ELF-1 (cell line): Measurements from ENCODE around the gene ODF4.
"Not testable (repeated sequence)": the region's sequence is repeated elsewhere in the genome, so short reads cannot be mapped to it uniquely, and the experiment has no call there.

Experiments
- DNase-seq: peaks from one replicate; pipeline ENCODE4 v3.0.0-alpha.2; 2016; ENCODE audit warnings: low read depth, low spot score

ODF4 gene

DNA sequence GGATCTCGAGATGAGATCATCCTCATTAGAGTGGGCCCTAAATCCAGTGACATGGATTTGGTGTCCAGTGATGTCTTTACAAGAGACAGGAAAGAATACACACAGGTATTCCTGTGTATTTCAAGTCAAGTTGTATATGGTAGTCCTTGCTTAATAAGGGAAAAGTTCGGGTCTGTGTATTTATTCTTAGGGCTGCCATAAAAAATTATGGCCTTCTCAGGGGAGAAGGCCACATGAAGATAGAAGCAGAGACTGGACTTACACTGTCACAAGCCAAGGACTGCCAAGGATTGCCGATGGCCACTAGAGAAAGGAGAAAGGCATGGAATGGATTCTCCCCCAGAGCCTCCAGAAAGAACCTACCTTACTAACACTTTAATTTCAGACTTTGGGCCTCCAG, 28.6 kb downstream of the ODF4 start:
- no peak for DNase-seq

DNA sequence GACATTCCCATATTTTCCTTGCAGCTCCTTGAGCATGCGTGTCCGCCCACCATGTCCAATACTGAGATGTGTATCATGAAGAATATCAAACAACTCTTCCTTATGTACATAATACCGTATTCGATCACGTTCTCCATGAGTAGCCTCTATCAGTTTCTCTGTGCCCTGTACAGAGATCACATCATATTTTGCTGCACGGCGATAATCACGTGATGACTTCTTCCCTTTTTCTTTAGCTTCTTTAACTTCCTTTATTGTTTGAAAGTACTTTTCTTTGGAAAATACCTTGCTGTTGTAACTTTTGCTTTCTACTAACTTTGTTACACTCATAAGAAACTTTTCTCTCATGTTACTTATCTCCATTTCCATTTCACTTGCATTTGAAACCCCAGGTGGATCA, 30.3 kb downstream of the ODF4 start:
- DNase-seq: no peak

GRCh38 chr17:8371786-8372185, 32.1 kb downstream of the ODF4 start:
- no peak for DNase-seq

DNA sequence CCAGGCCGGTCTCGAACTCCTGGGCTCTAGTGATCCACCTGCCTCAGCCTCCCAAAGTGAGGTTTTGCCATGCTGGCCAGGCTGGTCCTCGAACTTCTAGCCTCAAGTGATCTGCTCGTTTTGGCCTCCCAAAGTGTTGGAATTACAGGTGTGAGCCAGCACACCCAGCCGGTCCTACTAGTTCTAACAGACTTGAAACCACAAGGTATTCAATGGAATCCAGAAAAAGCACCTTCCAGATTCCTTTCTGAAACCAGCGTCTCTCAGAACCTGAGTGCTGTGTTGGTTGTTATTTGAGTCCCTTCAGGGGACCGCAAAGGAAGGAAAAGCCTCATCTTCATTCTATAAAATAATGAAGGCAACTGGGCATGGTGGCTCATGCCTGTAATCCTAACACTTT, 32.8 kb downstream of the ODF4 start:
- peak; percentile 43 for DNase-seq

DNA sequence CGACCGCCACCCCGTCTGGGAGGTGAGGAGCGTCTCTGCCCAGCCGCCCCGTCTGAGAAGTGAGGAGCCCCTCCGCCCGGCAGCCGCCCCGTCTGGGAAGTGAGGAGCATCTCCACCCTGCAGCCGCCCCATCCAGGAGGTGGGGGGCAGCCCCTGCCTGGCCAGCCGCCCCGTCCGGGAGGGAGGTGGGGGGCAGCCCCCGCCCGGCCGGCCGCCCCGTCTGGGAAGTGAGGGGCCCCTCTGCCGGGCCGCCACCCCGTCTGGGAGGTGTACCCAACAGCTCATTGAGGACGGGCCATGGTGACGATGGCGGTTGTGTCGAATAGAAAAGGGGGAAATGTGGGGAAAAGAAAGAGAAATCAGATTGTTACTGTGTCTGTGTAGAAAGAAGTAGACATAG, 34.2 kb downstream of the ODF4 start:
- not testable (repeated sequence) for DNase-seq

GRCh38 chr17:8375738-8376259, 36.2 kb downstream of the ODF4 start:
- DNase-seq: no peak

GRCh38 chr17:8376271-8377067, 36.8 kb downstream of the ODF4 start, which contains the start of gene KRABD2:
TSS of gene KRABD2 (minus strand) at chr17:8376704.
- peak; percentile 91 for DNase-seq

GRCh38 chr17:8377422-8377821, 37.8 kb downstream of the ODF4 start:
- DNase-seq: no peak

GRCh38 chr17:8378117-8378516, 38.5 kb downstream of the ODF4 start:
- DNase-seq: not testable (repeated sequence)

DNA sequence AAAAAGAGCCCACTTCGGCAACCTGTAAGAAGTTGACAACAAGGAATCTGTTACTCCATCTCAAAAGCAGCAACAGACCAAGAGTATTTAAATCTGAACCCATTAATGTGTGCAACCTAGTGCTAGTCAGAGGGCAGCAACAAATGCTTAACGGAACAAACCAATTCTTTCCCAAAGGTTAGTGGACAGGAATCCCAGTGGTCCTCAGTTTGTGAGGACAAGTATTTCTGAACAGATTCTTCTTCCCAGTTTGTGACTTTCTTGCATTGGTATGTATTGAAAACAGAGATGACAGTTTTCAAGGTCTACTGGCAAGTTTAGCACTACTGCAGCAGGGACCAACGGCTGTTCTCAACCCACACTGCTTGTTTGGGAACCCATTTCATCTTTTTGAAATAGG, 40.4 kb downstream of the ODF4 start:
- no peak for DNase-seq

DNA sequence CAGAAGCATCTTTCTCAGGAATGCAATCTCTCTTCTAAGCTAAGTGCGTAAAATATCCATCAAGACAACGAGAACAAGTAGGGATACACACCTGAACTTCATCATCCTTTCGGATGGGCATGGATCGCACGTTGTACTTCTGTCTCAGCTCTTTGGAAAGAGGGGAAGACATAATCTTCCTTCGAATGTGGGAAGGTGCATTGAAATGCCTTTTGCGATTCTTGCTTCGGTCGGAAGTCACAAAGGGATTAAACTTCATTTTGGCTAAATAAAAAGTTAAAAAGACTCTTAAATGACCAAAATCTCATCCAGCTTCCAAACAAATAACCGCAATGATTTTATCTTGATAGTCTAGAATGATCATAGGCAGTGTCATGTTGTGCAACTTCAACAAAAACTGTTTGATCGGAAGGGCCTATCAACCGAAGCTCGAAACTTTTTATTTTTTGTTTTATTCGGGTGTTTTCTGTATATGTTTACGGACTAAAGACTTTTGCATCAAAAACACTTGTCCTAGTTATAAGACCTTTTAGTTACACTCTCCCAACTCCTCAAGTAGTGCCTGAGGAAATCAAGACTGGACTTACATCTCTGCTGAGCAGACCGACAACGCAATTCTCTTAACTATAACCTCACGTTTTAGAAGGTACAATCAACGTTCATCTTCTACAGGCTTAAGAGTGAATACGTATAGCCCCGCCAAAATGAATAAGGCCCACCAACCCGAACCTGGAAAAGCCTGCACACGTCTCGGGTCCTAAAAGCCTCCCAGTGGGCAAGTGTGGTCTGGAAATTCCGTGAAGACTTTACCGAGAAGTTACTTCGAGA, 42.6 kb downstream of the ODF4 start:
- DNase-seq: no peak

GRCh38 chr17:8382880-8383142, 43.2 kb downstream of the ODF4 start:
- no peak for DNase-seq

GRCh38 chr17:8383143-8383822, 43.6 kb downstream of the ODF4 start, which contains the start of gene RPL26:
TSS of gene RPL26 (minus strand) at chr17:8383193. CDS start at chr17:8382310, 883 bp downstream.
- DNase-seq: peak; percentile 99

DNA sequence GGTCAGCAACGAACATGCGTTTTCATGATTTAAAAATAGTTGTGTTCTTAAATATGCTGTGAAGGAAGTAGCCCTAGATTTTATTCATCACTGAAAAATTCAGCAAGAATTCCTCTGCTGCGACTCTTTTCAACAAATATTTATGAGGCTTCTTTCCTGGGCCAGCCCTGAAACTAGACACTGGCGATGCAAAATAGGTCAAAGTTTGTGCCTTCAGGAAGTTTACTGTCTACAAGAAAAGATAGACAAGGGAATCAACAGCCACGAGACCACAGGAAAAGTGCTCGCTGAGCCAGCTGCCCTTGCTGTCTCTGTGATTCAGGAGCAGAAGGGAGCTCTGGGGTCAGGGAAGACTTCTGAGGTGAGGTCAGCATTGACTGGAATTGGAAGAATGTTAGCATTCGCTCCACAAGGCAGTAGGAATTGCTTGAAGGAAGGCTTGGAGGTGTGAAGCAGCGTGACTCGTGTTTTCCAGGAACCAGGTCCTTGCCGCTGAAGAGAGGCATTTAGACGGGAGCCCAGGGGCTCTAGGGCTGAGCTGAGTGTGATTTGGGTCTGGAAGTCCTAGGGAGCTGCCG, 45.2 kb downstream of the ODF4 start:
- DNase-seq: peak; percentile 96

DNA sequence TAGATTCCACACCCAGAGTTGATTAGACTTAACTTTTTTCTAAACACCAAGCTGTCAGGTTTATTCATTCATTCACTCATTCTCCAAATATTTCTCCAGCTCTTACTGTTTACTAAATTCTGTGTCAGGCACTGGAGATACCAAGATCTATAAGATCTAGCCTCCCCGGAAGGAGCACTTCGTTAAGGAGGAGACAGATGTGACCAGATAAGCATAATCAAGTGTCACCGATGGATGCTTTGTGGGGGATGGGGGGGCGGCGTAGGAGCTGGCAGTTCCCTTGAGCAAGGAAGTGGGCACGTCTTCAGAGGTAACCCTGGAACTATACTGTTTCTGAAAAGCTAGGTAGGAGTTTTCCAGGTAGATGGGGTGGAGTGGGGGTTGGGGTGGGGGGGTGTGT, 47.2 kb downstream of the ODF4 start:
- DNase-seq: no peak

- DNase-seq: no peak
Observed at GRCh38 chr17:8387914-8388651, 48.4 kb downstream of the ODF4 start.

GRCh38 chr17:8391711-8392110, 52.1 kb downstream of the ODF4 start:
- DNase-seq: peak; percentile 68

DNA sequence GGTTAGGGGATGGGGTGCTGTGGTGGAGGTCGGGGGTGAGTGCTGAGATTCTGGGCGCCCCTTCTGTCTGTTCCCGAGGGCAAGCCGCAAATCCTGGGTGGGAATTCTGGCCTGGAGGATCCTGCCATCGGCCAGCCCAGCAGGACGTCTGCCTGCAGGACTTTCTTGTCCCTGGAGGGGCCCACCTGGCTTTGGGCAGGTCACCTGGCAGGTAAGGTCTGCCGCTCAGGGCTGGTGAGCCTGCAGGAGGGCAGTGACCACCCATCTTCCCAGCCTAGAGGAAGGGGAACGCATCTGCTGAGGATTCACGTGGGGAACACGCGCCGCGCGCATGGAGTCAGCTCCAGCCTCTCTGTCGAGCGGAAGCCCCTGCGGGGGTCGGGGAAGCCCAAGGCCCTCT, 52.6 kb downstream of the ODF4 start:
- DNase-seq: no peak

DNA sequence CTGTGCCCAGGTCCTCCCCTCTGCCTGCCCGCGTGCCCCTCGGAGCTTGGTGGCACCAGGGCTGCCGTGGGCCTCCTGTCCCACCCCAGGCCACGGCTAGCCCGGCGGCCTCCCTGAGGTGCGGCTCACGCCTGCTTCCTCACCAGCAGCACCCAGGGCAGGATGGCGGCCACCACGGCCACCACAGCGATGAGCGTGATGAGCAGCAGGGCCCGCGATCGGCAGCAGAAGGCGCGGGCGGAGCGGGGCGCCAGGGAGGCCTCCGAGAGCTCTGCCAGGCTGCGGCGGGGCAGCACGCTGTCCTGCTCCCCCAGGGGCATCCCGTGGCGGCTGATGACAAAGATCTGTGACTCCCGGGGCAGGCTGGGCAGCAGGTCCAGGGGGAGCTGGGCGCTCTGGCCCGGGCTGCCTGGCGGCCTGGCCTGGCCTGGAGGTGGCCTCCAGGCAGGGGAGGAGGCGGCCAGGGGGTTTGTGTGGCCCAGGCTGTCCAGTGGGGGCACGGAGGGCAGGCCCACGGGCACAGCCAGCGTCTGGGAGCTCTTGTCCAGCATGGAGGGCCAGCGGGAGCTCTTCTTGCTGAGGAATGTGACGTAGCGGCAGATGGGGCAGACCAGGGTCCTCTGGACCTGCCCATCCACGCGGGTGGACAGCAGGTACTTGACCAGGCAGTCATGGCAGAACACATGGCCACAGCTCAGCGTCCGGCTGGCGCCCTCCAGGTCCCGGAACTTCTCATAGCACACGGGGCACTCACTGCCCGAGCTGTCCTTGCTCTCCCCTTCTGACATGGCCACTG, 53.2 kb downstream of the ODF4 start:
- no peak for DNase-seq
